AG04450 (cell line): ENCODE data around the gene TRIM44. TPM values are rescaled to one million over a fixed set of nuclear protein-coding genes. Genes with fewer than 3 reads are reported as not detected.
A peak's percentile ranks its signal among the peaks of the same experiment; 100 is the strongest.

Experiments
- CTCF ChIA-PET: fragments of 300-600, 350-600 bp; formaldehyde crosslinking; extraction: SDS; loops from one replicate; lab custom pipeline; 2022; ENCODE audit warnings: antibody characterized with exemption, inconsistent platforms; lab: Charles Lee
- POLR2A ChIA-PET: fragments of 350-600 bp; formaldehyde crosslinking; extraction: SDS; loops from one replicate; lab custom pipeline; 2021; ENCODE audit warnings: antibody characterized with exemption, inconsistent platforms; lab: Yijun Ruan, JAX
- DNase-seq: peaks from one replicate; pipeline ENCODE4 v3.0.0-alpha.2; 2011; ENCODE audit warnings: low read depth, low spot score
- H3K27ac ChIP-seq: one replicate; pipeline ENCODE4 v1.5.1; 2012; ENCODE audit warnings: low read depth, low read length, control low read depth
- H3K27me3 ChIP-seq: one replicate; pipeline ENCODE4 v1.6.0; 2012; ENCODE audit warnings: low read length; ENCODE audit not compliant: control insufficient read depth, insufficient read depth
- H3K4me3 ChIP-seq: 2 replicates; pipeline ENCODE4 v1.5.1; 2011; ENCODE audit warnings: mild to moderate bottlenecking, low read depth, low read length, control low read depth
- H3K9me3 ChIP-seq: 2 replicates; pipeline ENCODE4 v1.5.1; 2012; ENCODE audit warnings: low read length; ENCODE audit not compliant: control insufficient read depth, insufficient read depth
- polyA plus RNA-seq: library from polyadenylated mRNA; depleted of rRNA; stranded (reverse); fragments of >200 nt; gene quantifications from 2 replicates; pipeline ENCODE4 v1.2.3, GENCODE V29; 2011
- TF ChIP-seq, protein P1 (sequence below): IDR thresholded peaks from 2 replicates; pipeline ENCODE4 v1.5.1; 2011; ENCODE audit warnings: low read depth, low read length, control low read depth, inconsistent platforms

Gene TRIM44
- polyA plus RNA-seq, 1 experiment = 70.7 TPM

GRCh38 chr11:35654711-35655110 lies 7.9 kb upstream of the TRIM44 start:
- no peaks in the 10 kb centered on the region for H3K9me3 ChIP-seq
- DNase-seq = no peak
- H3K4me3 ChIP-seq = no peak overlapping the region
- CTCF ChIA-PET = interaction anchor here (1.0 kb wide), 1 partner anchor 167 kb away, joined by 3 read pairs; no protein-coding TSS in a partner anchor
- no peaks in the 10 kb centered on the region for H3K27me3 ChIP-seq
- H3K27ac ChIP-seq = no peak overlapping the region
- POLR2A ChIA-PET = no interaction called here
- TF ChIP-seq, protein P1, sequence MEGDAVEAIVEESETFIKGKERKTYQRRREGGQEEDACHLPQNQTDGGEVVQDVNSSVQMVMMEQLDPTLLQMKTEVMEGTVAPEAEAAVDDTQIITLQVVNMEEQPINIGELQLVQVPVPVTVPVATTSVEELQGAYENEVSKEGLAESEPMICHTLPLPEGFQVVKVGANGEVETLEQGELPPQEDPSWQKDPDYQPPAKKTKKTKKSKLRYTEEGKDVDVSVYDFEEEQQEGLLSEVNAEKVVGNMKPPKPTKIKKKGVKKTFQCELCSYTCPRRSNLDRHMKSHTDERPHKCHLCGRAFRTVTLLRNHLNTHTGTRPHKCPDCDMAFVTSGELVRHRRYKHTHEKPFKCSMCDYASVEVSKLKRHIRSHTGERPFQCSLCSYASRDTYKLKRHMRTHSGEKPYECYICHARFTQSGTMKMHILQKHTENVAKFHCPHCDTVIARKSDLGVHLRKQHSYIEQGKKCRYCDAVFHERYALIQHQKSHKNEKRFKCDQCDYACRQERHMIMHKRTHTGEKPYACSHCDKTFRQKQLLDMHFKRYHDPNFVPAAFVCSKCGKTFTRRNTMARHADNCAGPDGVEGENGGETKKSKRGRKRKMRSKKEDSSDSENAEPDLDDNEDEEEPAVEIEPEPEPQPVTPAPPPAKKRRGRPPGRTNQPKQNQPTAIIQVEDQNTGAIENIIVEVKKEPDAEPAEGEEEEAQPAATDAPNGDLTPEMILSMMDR = no peak

DNA sequence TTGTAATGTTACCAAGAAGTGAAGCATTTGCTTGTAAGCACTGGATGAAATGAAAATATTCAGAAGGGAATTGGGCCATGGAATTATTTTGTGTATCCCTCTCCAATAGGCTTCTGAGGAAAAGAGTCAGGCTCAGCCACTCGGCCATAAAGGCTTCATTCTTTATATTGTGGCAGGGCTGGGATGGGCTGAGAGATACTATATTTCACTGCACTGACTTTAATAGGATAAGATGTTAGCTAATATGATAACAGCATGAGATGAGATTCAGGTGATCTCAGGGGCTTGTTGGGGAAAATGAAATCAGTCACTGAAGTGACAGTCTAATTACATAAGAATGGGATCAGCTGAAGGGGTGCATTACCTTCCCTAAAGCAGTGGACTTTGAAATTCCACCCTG lies 7.3 kb upstream of the TRIM44 start:
- TF ChIP-seq, protein P1 = no peak
- Histone ChIP-seq H3K27ac (no peak overlapping the region), H3K4me3 (no peak overlapping the region), H3K27me3 (no peaks in the 10 kb centered on the region), H3K9me3 (no peaks in the 10 kb centered on the region)
- no peak for DNase-seq
- CTCF ChIA-PET = interaction anchor here (0.5 to 1.0 kb wide), 3 partner anchors 40 to 250 kb away, joined by 3 to 4 read pairs (median 3); no protein-coding TSS in a partner anchor
- POLR2A ChIA-PET = no interaction called here

- H3K4me3 ChIP-seq = no peak overlapping the region
- DNase-seq = no peak
- POLR2A ChIA-PET = no interaction called here
- CTCF ChIA-PET = no interaction called here
- TF ChIP-seq, protein P1 = no peak
- no peaks in the 10 kb centered on the region for H3K9me3 ChIP-seq
- H3K27ac ChIP-seq = no peak overlapping the region
- no peaks in the 10 kb centered on the region for H3K27me3 ChIP-seq
Observed at GRCh38 chr11:35655856-35656255, 6.7 kb upstream of the TRIM44 start.

GRCh38 chr11:35658020-35658948 lies 4.3 kb upstream of the TRIM44 start:
- Histone ChIP-seq H3K9me3 (peaks cover 4% of the 10 kb centered on the region), H3K27ac (no peak overlapping the region), H3K4me3 (no peak overlapping the region), H3K27me3 (no peaks in the 10 kb centered on the region)
- POLR2A ChIA-PET = interaction anchor here (0.7 kb wide), 1 partner anchor 286 kb away, joined by 3 read pairs; the partner anchor contains the start of gene LDLRAD3
- no peak for DNase-seq
- CTCF ChIA-PET = interaction anchor here (1.3 to 1.4 kb wide), 2 partner anchors 9 to 164 kb away, joined by 4 to 8 read pairs; no protein-coding TSS in a partner anchor
- TF ChIP-seq, protein P1 = no peak

- peak overlapping the region; percentile 82 for H3K4me3 ChIP-seq
Observed at GRCh38 chr11:35661534-35661933, 1.0 kb upstream of the TRIM44 start.

More at GRCh38 chr11:35661534-35661933, 1.0 kb upstream of the TRIM44 start:
- Histone ChIP-seq H3K27me3 (no peaks in the 10 kb centered on the region), H3K9me3 (peaks cover 9% of the 10 kb centered on the region), H3K27ac (no peak overlapping the region)
- TF ChIP-seq, protein P1 = no peak
- ChIA-PET POLR2A (no interaction called here), CTCF (interaction anchor here (1.0 to 2.1 kb wide), 2 partner anchors 160 to 597 kb away, joined by 3 to 9 read pairs; no protein-coding TSS in a partner anchor)
- DNase-seq = no peak
